Epithelial cell of esophagus (primary cell): Measurements from ENCODE around the gene KANSL1L.

ENCODE experiments used
- DNase-seq: peaks from one replicate; pipeline ENCODE4 v3.0.0; 2010; ENCODE audit warnings: low read depth
- H3K4me3 ChIP-seq: 2 replicates; pipeline ENCODE4 v1.5.1; 2011; ENCODE audit warnings: mild to moderate bottlenecking, low read length, control low read depth
- CTCF ChIP-seq: IDR thresholded peaks from 2 replicates; pipeline ENCODE4 v1.5.1; 2011; ENCODE audit warnings: low read depth, mild to moderate bottlenecking, low read length, control low read depth, inconsistent platforms; ENCODE audit not compliant: insufficient read depth; ENCODE audit errors: missing control alignments

Gene KANSL1L

GRCh38 chr2:210171309-210172218, at the start of gene KANSL1L:
KANSL1L (minus strand) TSS chr2:210171409; CDS start chr2:210154582, 16,827 bp downstream.
- DNase-seq = peak; percentile 99
- H3K4me3 ChIP-seq = peak within 1 kb of the TSS; percentile 77
- no peak for TF ChIP-seq CTCF

- no peak for TF ChIP-seq CTCF
- no peak overlapping the region for H3K4me3 ChIP-seq
Observed at GRCh38 chr2:210215120-210215519, 43.9 kb upstream of the KANSL1L start.

GRCh38 chr2:210210185-210210584, 39.0 kb upstream of the KANSL1L start:
- no peak for TF ChIP-seq CTCF
- DNase-seq = no peak

More at GRCh38 chr2:210215120-210215519, 43.9 kb upstream of the KANSL1L start:
- DNase-seq = no peak

GRCh38 chr2:210207929-210208328, 36.7 kb upstream of the KANSL1L start:
- DNase-seq = no peak
- H3K4me3 ChIP-seq = no peak overlapping the region
- TF ChIP-seq CTCF = no peak

More at GRCh38 chr2:210210185-210210584, 39.0 kb upstream of the KANSL1L start:
- H3K4me3 ChIP-seq = no peak overlapping the region

GRCh38 chr2:210203558-210203957, 32.3 kb upstream of the KANSL1L start:
- TF ChIP-seq CTCF = no peak
- DNase-seq = no peak
- no peak overlapping the region for H3K4me3 ChIP-seq

GRCh38 chr2:210203147-210203546, 31.9 kb upstream of the KANSL1L start:
- no peak overlapping the region for H3K4me3 ChIP-seq
- peak; percentile 46 for DNase-seq
- no peak for TF ChIP-seq CTCF

GRCh38 chr2:210199854-210200253, 28.6 kb upstream of the KANSL1L start:
- DNase-seq = no peak
- no peak overlapping the region for H3K4me3 ChIP-seq
- TF ChIP-seq CTCF = no peak
